Measurements from ENCODE around the gene SCUBE3. TPM values are rescaled to one million over a fixed set of nuclear protein-coding genes. Genes with fewer than 3 reads are reported as not detected.
A peak's percentile ranks its signal among the peaks of the same experiment; 100 is the strongest.

Gene SCUBE3
- total and polyA plus RNA-seq, 2 of the 13 experiments (the other 11 are each of a cell fraction or from before 2014, with no cell fraction given): not detected

DNA sequence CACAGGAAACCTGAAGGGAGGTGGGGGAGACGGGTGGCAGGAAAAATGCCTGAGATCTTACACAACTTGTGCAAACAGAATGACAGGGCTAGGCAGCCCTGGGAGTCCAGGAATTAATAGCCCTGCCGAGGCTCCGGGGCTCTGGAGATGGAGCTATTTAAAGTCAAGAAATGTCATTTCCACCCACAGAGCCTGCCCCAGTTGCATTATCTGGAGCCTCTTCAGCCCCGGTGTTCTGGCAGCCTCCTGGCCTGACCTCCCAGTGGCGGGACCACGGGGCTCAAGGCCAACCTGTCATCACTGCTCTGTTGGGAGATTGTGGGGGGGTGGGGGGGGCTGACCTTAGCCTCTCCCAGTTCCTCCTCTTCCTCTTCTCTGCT is 28.5 kb upstream of the SCUBE3 start (continued):
- TF ChIP-seq, protein P1, sequence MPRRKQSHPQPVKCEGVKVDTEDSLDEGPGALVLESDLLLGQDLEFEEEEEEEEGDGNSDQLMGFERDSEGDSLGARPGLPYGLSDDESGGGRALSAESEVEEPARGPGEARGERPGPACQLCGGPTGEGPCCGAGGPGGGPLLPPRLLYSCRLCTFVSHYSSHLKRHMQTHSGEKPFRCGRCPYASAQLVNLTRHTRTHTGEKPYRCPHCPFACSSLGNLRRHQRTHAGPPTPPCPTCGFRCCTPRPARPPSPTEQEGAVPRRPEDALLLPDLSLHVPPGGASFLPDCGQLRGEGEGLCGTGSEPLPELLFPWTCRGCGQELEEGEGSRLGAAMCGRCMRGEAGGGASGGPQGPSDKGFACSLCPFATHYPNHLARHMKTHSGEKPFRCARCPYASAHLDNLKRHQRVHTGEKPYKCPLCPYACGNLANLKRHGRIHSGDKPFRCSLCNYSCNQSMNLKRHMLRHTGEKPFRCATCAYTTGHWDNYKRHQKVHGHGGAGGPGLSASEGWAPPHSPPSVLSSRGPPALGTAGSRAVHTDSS (CRISPR knock-in tag; conservative IDR thresholded peaks at IDR 0.05): no peak
- TF ChIP-seq NR2F1 (CRISPR knock-in tag; IDR thresholded peaks at IDR 0.05): no peak
- no peak for TF ChIP-seq ZNF331 (CRISPR knock-in tag; IDR thresholded peaks at IDR 0.05)
- TF ChIP-seq KLF11 (CRISPR knock-in tag; IDR thresholded peaks at IDR 0.05): no peak
- 0 out of 2 replicates have a peak, but pooled peaks have one; percentile 79 for TF ChIP-seq ZNF567 (CRISPR knock-in tag; IDR thresholded peaks at IDR 0.05; ENCODE audit: borderline replicate concordance)
- TF ChIP-seq KMT2A (CRISPR knock-in tag; IDR thresholded peaks at IDR 0.05): peak; percentile 12; the same call in 1 of the 2 replicates
- TF ChIP-seq, protein P2, sequence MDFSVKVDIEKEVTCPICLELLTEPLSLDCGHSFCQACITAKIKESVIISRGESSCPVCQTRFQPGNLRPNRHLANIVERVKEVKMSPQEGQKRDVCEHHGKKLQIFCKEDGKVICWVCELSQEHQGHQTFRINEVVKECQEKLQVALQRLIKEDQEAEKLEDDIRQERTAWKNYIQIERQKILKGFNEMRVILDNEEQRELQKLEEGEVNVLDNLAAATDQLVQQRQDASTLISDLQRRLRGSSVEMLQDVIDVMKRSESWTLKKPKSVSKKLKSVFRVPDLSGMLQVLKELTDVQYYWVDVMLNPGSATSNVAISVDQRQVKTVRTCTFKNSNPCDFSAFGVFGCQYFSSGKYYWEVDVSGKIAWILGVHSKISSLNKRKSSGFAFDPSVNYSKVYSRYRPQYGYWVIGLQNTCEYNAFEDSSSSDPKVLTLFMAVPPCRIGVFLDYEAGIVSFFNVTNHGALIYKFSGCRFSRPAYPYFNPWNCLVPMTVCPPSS (IDR thresholded peaks at IDR 0.05): no peak
- no peak for TF ChIP-seq NBN (conservative IDR thresholded peaks at IDR 0.05)
- TF ChIP-seq, protein P3, sequence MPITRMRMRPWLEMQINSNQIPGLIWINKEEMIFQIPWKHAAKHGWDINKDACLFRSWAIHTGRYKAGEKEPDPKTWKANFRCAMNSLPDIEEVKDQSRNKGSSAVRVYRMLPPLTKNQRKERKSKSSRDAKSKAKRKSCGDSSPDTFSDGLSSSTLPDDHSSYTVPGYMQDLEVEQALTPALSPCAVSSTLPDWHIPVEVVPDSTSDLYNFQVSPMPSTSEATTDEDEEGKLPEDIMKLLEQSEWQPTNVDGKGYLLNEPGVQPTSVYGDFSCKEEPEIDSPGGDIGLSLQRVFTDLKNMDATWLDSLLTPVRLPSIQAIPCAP (CRISPR knock-in tag; IDR thresholded peaks at IDR 0.05; ENCODE audit: low read depth): no peak
- peak; percentile 65 for TF ChIP-seq FOXA3 (CRISPR knock-in tag; IDR thresholded peaks at IDR 0.05)
- no peak for TF ChIP-seq CBX5 (CRISPR knock-in tag; IDR thresholded peaks at IDR 0.05; ENCODE audit: borderline replicate concordance)
- TF ChIP-seq ZNF251 (CRISPR knock-in tag; IDR thresholded peaks at IDR 0.05): no peak
- TF ChIP-seq TGIF2 (CRISPR knock-in tag; IDR thresholded peaks at IDR 0.05): 0 out of 2 replicates have a peak, but pooled peaks have one; percentile 25
- TF ChIP-seq, protein P4, sequence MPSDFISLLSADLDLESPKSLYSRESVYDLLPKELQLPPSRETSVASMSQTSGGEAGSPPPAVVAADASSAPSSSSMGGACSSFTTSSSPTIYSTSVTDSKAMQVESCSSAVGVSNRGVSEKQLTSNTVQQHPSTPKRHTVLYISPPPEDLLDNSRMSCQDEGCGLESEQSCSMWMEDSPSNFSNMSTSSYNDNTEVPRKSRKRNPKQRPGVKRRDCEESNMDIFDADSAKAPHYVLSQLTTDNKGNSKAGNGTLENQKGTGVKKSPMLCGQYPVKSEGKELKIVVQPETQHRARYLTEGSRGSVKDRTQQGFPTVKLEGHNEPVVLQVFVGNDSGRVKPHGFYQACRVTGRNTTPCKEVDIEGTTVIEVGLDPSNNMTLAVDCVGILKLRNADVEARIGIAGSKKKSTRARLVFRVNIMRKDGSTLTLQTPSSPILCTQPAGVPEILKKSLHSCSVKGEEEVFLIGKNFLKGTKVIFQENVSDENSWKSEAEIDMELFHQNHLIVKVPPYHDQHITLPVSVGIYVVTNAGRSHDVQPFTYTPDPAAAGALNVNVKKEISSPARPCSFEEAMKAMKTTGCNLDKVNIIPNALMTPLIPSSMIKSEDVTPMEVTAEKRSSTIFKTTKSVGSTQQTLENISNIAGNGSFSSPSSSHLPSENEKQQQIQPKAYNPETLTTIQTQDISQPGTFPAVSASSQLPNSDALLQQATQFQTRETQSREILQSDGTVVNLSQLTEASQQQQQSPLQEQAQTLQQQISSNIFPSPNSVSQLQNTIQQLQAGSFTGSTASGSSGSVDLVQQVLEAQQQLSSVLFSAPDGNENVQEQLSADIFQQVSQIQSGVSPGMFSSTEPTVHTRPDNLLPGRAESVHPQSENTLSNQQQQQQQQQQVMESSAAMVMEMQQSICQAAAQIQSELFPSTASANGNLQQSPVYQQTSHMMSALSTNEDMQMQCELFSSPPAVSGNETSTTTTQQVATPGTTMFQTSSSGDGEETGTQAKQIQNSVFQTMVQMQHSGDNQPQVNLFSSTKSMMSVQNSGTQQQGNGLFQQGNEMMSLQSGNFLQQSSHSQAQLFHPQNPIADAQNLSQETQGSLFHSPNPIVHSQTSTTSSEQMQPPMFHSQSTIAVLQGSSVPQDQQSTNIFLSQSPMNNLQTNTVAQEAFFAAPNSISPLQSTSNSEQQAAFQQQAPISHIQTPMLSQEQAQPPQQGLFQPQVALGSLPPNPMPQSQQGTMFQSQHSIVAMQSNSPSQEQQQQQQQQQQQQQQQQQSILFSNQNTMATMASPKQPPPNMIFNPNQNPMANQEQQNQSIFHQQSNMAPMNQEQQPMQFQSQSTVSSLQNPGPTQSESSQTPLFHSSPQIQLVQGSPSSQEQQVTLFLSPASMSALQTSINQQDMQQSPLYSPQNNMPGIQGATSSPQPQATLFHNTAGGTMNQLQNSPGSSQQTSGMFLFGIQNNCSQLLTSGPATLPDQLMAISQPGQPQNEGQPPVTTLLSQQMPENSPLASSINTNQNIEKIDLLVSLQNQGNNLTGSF (CRISPR knock-in tag; IDR thresholded peaks at IDR 0.05): no peak
- TF ChIP-seq HES4 (CRISPR knock-in tag; IDR thresholded peaks at IDR 0.05; ENCODE audit: borderline replicate concordance): no peak
- TF ChIP-seq RBM39 (IDR thresholded peaks at IDR 0.05; ENCODE audit: low read depth, low read length, poor library complexity, severe bottlenecking): no peak
- no peak for TF ChIP-seq FOXJ3 (CRISPR knock-in tag; IDR thresholded peaks at IDR 0.05; ENCODE audit: borderline replicate concordance)
- peak; percentile 90 for TF ChIP-seq CEBPB (IDR thresholded peaks at IDR 0.05; ENCODE audit: borderline replicate concordance, low read depth, low read length)
- TF ChIP-seq, protein P5, sequence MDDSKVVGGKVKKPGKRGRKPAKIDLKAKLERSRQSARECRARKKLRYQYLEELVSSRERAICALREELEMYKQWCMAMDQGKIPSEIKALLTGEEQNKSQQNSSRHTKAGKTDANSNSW (CRISPR knock-in tag; IDR thresholded peaks at IDR 0.05; ENCODE audit: borderline replicate concordance): no peak
- TF ChIP-seq ZBTB21 (CRISPR knock-in tag; IDR thresholded peaks at IDR 0.05): no peak
- TF ChIP-seq FOSL2 (CRISPR knock-in tag; IDR thresholded peaks at IDR 0.05): peak; percentile 73
- no peak for TF ChIP-seq ESRRA (CRISPR knock-in tag; IDR thresholded peaks at IDR 0.05; ENCODE audit: low read depth)
- TF ChIP-seq ZNF329 (CRISPR knock-in tag; IDR thresholded peaks at IDR 0.05; ENCODE audit: low read depth): no peak
